Fibroblast of peridontal ligament (primary cell): ENCODE results near the gene TRAPPC10.

Experiments
- DNase-seq: peaks from one replicate; pipeline ENCODE4 v3.0.0-alpha.2; 2010; ENCODE audit errors: extremely low read depth

The TRAPPC10 gene

GRCh38 chr21:43983390-43983789 lies 28.7 kb upstream of the TRAPPC10 start:
- no peak for DNase-seq

DNA sequence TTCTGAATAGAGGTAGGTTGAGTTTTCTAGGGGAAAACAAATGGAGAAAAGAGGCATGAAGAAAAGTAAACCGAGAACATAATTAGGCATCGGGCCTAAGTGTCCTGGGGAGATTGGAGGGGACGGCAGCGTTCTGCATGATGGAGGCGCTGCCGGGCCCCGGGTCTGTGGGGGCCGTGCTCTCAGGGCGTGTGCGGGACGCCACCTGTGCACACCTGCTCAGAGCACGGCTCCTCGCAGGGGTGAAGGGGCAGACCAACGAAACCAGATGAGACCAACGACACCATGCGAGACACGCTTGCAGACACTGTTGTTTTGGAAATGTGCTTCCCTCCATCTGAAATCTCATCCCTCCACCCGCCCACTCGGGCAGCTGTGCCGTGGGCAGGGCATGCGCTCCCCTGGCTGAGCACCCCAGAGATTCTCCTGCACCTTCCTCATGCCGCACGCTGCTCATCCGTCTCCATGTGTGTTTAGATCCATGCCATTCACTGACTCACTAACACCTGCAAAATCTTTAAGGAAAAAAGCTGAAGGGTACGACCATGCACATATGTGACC lies 28.2 kb upstream of the TRAPPC10 start:
- DNase-seq: no peak

DNA sequence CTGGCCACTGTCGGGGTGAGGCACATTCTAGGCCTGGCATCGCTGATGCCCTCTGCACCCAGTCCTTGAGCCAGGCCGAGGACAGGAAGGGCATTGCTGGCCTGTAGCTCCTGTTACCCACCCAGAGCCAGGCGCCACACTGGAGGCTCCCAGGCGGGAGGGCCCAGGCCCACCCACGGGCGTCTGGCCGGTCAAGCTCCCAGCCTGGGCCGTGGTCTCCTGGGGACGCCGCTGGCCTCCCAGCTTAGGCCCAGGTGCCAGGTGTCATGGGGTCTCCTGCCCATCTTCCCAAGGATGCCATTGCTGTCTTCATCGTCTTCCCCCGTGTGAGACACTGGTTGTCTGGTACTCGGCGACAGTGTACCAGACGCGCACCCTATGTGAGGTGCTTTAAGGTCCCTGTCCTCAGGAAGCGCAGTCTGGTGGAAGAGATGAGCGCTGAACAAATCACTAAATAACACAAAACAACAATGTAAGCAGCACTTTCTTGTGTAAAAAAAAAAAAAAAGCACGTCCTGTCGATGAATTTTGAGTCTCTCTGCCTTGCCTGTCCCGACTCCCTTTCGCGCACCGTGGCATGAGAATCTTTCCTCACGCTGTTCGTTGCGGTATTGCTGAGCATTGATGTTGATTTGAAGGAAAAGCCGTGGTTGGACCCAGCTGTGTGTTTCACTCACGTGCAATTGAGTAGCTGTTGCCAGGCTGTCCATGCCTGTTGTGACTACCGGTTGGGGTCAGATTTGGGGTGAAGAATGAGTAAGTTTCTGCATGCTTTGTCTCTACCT lies 27.0 kb upstream of the TRAPPC10 start:
- DNase-seq: no peak

GRCh38 chr21:43985690-43986251 lies 26.3 kb upstream of the TRAPPC10 start:
- DNase-seq: no peak

DNA sequence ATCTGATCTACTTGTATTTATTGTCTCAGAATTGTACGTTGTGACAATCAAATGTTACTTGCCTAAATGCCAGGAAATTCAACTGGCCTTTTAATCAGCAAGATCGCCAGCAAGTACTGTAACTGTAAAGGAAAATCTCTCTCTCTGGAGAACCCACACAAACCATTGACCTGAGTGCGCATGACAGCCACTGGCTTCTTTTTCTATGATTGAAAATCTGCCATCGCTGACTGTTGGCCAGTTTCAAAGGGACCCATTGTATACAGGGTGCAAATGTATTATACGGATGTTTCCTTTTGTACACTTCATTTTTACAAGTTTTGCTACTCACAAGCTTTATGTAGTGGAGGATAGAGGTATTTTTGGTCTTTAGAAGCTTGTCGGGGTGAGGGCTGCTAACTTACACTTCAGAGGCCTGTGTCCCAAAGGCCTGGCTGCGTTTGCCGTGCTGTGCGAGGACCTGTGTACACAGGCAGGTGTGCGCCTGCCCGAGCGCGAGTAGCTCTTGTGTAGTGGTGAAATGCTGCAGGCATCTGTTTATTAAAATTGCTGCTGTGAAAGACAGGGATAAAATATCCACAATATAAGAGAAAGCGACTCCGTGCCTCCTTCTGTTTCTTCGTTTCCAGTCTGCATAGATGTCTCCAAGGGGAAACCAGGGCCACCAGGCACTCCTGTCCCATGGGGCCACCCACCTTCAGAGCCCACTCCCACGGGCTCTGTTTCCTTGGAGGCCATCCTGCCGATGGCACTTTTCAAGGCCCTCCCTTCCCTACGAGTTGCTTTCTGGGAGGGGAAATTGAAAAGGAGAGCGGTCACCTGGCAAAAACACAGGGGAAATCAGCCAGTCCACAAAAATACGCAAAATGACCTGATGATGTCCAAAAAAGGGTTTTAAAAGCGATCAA lies 25.3 kb upstream of the TRAPPC10 start:
- no peak for DNase-seq

- DNase-seq: no peak
Measured at GRCh38 chr21:43987509-43987908, 24.6 kb upstream of the TRAPPC10 start.

GRCh38 chr21:43988016-43988415 lies 24.1 kb upstream of the TRAPPC10 start:
- no peak for DNase-seq

GRCh38 chr21:43988506-43989230 lies 23.4 kb upstream of the TRAPPC10 start:
- no peak for DNase-seq

DNA sequence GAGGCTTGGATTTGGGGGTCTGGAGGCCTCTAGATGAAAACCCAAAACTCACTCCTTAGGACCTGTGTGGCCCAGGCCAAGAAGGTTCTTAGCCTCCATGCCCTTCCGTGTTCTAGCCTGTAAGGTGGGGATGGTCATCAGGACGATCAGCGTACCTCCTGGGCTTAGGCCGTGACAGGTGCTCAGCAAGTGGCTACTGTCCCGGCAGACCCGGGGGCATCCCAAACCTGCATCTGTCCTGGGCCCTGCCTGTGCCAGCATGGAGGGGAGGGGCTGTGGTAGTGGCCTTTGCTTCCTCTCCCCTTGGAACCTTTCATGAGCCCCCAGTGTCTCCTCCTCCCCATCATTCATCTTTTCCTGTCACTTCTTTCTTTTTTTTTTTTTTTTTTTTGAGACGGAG lies 22.7 kb upstream of the TRAPPC10 start:
- no peak for DNase-seq

- DNase-seq: no peak
Measured at GRCh38 chr21:43991447-43991991, 20.6 kb upstream of the TRAPPC10 start.

GRCh38 chr21:43992121-43992520 lies 20.0 kb upstream of the TRAPPC10 start:
- DNase-seq: no peak

DNA sequence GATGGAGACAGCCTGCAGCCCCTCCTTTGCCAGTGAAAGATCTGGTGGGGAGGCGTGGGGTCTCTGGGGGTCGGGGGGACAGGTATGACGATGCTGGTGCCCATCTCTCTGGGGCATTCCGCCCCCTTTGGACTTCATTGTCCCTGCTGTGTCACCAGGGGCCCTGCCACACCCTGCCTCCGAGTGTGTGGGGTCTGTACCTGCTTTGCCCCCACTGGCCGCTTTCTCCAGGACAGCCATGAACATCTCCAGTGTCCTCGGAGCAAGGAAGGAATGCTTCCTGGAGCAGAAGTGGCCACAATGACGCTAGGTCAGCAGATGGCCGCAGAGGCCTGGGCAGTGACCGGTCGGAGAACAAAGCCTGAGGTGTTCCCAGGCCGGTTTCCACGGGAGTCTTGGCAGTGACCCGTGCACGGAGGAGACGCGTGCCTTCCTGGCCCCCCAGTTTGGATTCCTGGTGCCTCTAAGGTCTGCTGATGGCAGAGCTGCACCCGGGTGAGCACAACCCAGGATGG lies 18.6 kb upstream of the TRAPPC10 start:
- DNase-seq: no peak

DNA sequence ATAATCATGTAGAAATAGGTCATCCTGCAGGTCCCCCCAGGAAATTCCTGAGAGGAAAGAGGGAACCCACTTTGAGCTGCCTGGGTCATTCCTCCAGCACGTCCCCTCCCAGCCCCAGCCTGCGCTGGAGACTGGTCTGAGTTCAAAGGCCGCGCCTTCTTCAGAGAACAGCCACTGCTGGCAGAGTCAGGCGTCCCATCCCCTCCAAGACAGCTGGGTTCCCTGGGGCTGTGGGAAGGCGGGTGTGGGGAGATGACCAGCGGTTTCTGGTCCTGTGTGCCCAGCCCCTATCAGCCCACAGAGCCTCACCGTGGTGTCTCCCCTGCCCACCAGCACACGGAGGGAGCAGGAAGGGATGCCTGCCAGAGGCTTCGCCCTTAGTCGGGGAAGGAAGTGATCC lies 18.0 kb upstream of the TRAPPC10 start:
- DNase-seq: no peak

- no peak for DNase-seq
Measured at GRCh38 chr21:43994646-43995045, 17.5 kb upstream of the TRAPPC10 start.

DNA sequence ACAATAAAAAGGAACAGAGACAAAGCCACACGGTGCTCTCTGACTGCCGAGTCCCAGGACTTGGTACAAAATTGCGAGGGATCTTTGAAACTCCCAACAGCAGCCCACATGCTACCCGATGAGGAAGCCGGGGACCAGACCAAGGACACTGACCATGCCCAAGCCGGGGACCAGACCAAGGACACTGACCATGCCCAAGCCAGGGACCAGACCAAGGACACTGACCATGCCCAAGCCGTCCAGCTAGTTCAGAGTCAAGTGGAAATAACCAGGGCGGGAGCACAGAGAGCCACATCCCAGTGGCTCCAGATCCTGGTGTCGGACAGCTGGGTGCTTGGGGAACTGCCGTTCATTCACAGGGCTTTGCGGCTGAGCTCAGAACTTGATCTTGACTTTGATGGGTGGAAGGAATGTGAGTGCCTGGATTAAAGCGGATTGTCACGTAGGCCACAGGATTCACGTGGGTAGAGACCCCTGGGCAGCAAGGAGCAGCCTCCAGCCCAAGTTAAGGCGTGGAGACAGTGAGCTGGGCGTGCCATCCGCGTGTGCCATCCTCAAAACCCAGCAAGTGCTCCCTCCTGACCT lies 16.5 kb upstream of the TRAPPC10 start:
- no peak for DNase-seq

DNA sequence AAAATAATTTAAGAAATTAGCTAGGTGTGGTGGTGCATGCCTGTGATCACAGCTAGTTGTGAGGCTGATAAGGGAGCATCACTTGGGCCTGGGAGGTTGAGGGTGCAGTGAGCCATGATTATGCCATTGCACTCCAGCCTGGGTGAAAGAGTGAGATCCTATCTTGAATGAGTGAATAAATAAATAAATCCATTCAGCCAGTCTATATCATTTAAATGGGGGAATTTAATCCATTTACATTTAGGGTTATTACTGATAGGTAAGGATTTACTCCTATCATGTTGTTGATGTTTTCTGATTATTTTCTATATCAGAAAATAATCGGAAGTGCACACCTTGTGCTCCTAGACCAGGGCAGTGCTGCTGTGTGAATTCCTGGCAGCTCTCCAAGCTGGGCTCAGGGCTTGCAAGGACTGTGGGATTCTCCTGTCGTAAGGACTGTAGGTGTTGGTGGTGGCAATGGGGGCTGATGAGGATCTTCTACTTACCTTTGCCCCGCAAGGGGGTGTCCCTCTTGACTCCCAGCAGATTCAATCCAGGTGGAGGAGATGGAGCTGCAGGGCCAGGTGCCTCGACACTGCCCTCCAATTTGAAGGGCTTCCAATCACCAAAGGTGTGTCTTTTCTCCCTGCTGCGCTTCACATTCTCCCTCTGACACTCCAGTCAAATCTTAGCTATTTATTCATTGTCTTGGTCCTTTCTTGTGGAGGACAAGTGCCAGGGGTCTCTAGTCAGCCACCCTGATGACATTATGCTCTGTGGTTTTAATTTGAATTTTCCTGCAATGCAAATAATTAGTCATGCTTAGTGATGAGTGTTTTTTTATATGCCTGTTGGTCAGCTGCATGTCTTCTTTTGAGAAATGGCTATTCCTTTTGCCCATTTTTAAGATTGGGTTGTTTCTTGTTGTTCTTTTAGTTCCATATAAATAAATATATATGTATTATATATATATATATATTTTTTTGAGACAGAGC lies 14.1 kb upstream of the TRAPPC10 start:
- no peak for DNase-seq

GRCh38 chr21:44000360-44000759 lies 11.7 kb upstream of the TRAPPC10 start:
- no peak for DNase-seq

GRCh38 chr21:44002511-44002910 lies 9.6 kb upstream of the TRAPPC10 start:
- DNase-seq: no peak

DNA sequence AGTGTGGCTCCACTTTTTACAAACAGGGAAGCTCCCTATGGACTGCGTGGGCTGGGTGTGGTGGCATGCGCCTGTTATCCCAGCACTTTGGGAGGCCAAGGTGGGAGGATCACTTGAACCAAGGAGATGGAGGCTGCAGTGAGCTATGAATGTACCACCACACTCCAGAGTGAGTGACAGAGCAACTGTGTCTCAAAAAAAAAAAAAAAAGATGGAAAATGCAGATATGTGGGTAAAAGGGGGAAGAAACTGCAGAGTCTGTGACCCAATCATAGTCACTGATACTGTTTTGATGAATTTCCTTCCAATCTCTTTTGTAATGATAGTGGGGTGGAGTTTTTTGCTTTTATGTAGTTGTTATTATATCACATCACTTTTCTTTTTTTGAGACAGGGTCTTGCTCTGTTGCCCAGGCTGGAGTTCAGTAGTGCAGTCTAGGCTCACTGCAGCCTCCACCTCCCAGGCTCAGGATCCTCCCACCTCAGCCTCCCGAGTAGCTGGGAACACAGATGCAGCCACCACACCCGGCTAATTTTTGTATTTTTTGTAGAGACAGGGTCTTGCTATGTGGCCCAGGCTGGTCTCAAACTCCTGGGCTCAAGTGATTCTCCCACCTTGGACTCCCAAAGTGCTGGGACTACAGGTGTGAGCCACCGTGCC lies 8.7 kb upstream of the TRAPPC10 start:
- DNase-seq: no peak
